ENCODE results near the gene DOLPP1. TPM values are rescaled to one million over a fixed set of nuclear protein-coding genes. Genes with fewer than 3 reads are reported as not detected.

The DOLPP1 gene
- polyA plus RNA-seq, 1 of the 3 experiments (the other 2 are of a cell fraction) = 19.9 TPM

- Histone ChIP-seq H3F3A (replicated peaks; ENCODE audit: insufficient read depth) (peaks cover 4% of the 10 kb centered on the region), H3K4me3 (ENCODE audit: low read depth in 2 of 2, low read length in 1 of 2) (no peak overlapping the region), H2AFZ (ENCODE audit: low read depth) (no peak overlapping the region), H3K4me2 (no peak overlapping the region), H3K36me3 (replicated peaks in 1 of 2; ENCODE audit: control insufficient read depth in 1 of 2, insufficient read depth in 2 of 2, low read length in 1 of 2) (peaks cover 19 to 34% of the 10 kb centered on the region in 2 experiments), H4K20me1 (ENCODE audit: insufficient read depth) (no peaks in the 10 kb centered on the region), H3K9ac (no peak overlapping the region), H3K27ac (ENCODE audit: low read depth in 2 of 2, low read length in 1 of 2) (no peak overlapping the region), H3K9me2 (no peaks in the 10 kb centered on the region), H3K4me1 (ENCODE audit: control insufficient read depth in 1 of 2, insufficient read depth in 2 of 2, low read depth in 1 of 2, low read length in 1 of 2) (peaks cover 0 to under 1% of the 10 kb centered on the region in 2 experiments; a peak in 1 of 4 replicates), H3K9me3 (no peaks in the 10 kb centered on the region), H3K27me3 (ENCODE audit: insufficient read depth) (no peaks in the 10 kb centered on the region), H3K79me2 (ENCODE audit: insufficient read depth) (no peaks in the 10 kb centered on the region)
- ChIA-PET POLR2A (no interaction called here), CTCF (interaction anchor here (0.6 to 16.0 kb wide), 10 partner anchors 8 to 508 kb away, joined by 3 to 211 read pairs (median 7); partner anchors contain the start of genes C9orf50 and NTMT1)
- WGBS (ENCODE audit: low lambda C conversion rate) = 100% methylated on average over 2 of the region's 4 CpGs
- no peak for DNase-seq
- TF ChIP-seq CTCF (IDR thresholded peaks at IDR 0.05) (no peak), ELF1 (IDR thresholded peaks at IDR 0.05) (no peak), EZH2phosphoT487 (IDR thresholded peaks at IDR 0.05; ENCODE audit: borderline replicate concordance, low read depth) (no peak), FOSL2 (IDR thresholded peaks at IDR 0.05; ENCODE audit: borderline replicate concordance, low read depth) (no peak), JUND (IDR thresholded peaks at IDR 0.05) (no peak), CHD2 (IDR thresholded peaks at IDR 0.05; ENCODE audit: low read length, partially characterized antibody) (no peak), YY1 (IDR thresholded peaks at IDR 0.05; ENCODE audit: low read depth) (no peak), TAF1 (IDR thresholded peaks at IDR 0.05; ENCODE audit: borderline replicate concordance, low read depth, low read length) (no peak), PBX3 (IDR thresholded peaks at IDR 0.05) (no peak), MAX (IDR thresholded peaks at IDR 0.05; ENCODE audit: low read depth) (no peak), TCF12 (IDR thresholded peaks at IDR 0.05) (no peak), TEAD4 (IDR thresholded peaks at IDR 0.05; ENCODE audit: borderline replicate concordance, insufficient read depth) (no peak), SIN3A (IDR thresholded peaks at IDR 0.05; ENCODE audit: borderline replicate concordance, low read depth, low read length) (no peak), RAD21 (IDR thresholded peaks at IDR 0.05; ENCODE audit: low read length) (no peak), RCOR1 (IDR thresholded peaks at IDR 0.05; ENCODE audit: low read length) (no peak), REST (IDR thresholded peaks at IDR 0.05; ENCODE audit: low read depth, low read length) (no peak), NFIC (IDR thresholded peaks at IDR 0.05; ENCODE audit: borderline replicate concordance) (no peak), FOXJ3 (CRISPR knock-in tag; IDR thresholded peaks at IDR 0.05) (no peak)
Measured at GRCh38 chr9:129133082-129133481, 52.2 kb downstream of the DOLPP1 start.

All from SK-N-SH (cell line).